K562 treated with DMSO at 1 percent for 24 hours (cell line): ENCODE measurements around the gene KIF3C. TPM values are rescaled to one million over a fixed set of nuclear protein-coding genes. Genes with fewer than 3 reads are reported as not detected.

Experiments used
- total RNA-seq: library from RNA; unstranded; fragments of 300-600 nt; gene quantifications from 2 replicates; pipeline ENCODE4 v1.2.3, GENCODE V29; 2022; ENCODE audit warnings: low read depth; ENCODE audit not compliant: insufficient read depth

The KIF3C gene
- total RNA-seq, result 11.3 and 11.8 TPM in 2 replicates

DNA sequence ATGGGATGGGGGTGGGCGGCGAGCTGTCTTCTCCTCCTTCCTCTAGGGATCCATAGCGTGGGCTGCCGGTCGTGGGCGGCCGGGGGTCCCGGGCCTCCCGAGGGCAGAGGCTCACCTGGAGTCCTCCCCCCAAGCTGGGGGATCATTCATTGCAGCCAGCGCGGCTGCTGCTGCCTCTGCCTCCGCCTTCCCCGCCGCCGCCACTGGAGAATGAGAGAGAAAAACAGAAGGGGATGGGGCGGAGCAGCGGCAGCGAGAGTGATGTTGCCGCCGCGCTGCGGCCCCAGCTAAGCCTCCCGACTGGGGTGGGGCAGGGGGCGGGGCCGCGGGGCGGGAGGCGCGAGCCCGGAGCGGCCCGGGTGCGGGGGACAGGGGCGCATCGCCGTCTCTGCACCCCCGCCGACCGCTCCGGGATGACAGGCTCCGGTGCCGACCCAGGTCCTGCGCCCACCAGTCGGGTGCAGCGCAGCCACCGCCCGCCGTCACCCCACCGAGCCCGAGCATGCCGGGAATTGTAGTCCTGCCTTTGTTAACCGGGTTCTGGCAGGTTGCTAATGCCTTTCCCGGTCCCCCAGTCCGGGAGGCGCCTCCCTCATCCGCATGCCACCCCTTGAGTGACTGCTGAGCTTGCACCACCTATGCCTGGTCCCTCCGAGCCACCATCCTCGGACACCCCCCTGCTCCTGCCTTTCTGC lies at the start of gene KIF3C:
Gene KIF3C (minus strand): TSS at position 225 of the 695 bp plus-strand sequence. CDS start 580 bp downstream, outside the sequence.

GRCh38 chr2:25878361-25879132 lies 103.8 kb downstream of the KIF3C start, which contains the start of gene ASXL2:
Gene ASXL2 (minus strand): TSS chr2:25878487. CDS start chr2:25878222, 265 bp downstream.

Other genes with a start within 250 kb of the KIF3C start
- gene ASXL2, start 104.0 kb downstream of the KIF3C start, total RNA-seq, result 7.4 and 8.2 TPM in 2 replicates
- gene RAB10, start 51.6 kb upstream of the KIF3C start, total RNA-seq, result 149 and 150 TPM in 2 replicates
- 6.8 and 8.5 TPM in 2 replicates for gene GAREM2, start 190.6 kb upstream of the KIF3C start, total RNA-seq